Measurements from ENCODE around the gene UBN2.

Gene UBN2

GRCh38 chr7:139341058-139341775 lies 110.2 kb downstream of the UBN2 start, which contains the start of gene FMC1 (continued):
- TF ChIP-seq ZBTB11 (tag by site-specific recombination; conservative IDR thresholded peaks at IDR 0.05; ENCODE audit: low read depth) = peak; percentile 62
- peak; percentile 88; the same call in 1 of the 2 replicates for TF ChIP-seq GLI4 (tag by site-specific recombination; IDR thresholded peaks at IDR 0.05)
- TF ChIP-seq ZBTB20 (tag by site-specific recombination; IDR thresholded peaks at IDR 0.05) = peak; percentile 77
- no peak for TF ChIP-seq ZNF704 (tag by site-specific recombination; IDR thresholded peaks at IDR 0.05)
- peak; percentile 80 for TF ChIP-seq ZNF449 (tag by site-specific recombination; IDR thresholded peaks at IDR 0.05)
- no peak for TF ChIP-seq HOXA7 (CRISPR knock-in tag; IDR thresholded peaks at IDR 0.05; ENCODE audit: borderline replicate concordance)
- no peak for TF ChIP-seq ZNF202 (tag by site-specific recombination; IDR thresholded peaks at IDR 0.05; ENCODE audit: borderline replicate concordance)
- peak; percentile 52; the same call in 1 of the 2 replicates for TF ChIP-seq ZEB2 (tag by site-specific recombination; IDR thresholded peaks at IDR 0.05)
- no peak for TF ChIP-seq ZNF138 (tag by site-specific recombination; IDR thresholded peaks at IDR 0.05; ENCODE audit: borderline replicate concordance)
- no peak for TF ChIP-seq ZNF239 (tag by site-specific recombination; IDR thresholded peaks at IDR 0.05)
- TF ChIP-seq ZNF610 (tag by site-specific recombination; IDR thresholded peaks at IDR 0.05; ENCODE audit: borderline replicate concordance) = peak; percentile 66; the same call in 1 of the 2 replicates
- no peak for TF ChIP-seq ZNF114 (tag by site-specific recombination; IDR thresholded peaks at IDR 0.05)
- TF ChIP-seq ZXDB (tag by site-specific recombination; IDR thresholded peaks at IDR 0.05) = peak; percentile 76
- no peak; the same call in none of the 2 replicates for TF ChIP-seq ZNF341 (tag by site-specific recombination; IDR thresholded peaks at IDR 0.05; ENCODE audit: low read depth)
- peak; percentile 39; the same call in 1 of the 2 replicates for TF ChIP-seq ZNF639 (tag by site-specific recombination; IDR thresholded peaks at IDR 0.05)
- peak; percentile 10; the same call in 1 of the 2 replicates for TF ChIP-seq OSR2 (tag by site-specific recombination; IDR thresholded peaks at IDR 0.05)
- TF ChIP-seq PRDM6 (tag by site-specific recombination; IDR thresholded peaks at IDR 0.05) = no peak
- TF ChIP-seq GLIS2 (tag by site-specific recombination; IDR thresholded peaks at IDR 0.05) = peak; percentile 81
- TF ChIP-seq ZNF596 (tag by site-specific recombination; IDR thresholded peaks at IDR 0.05) = no peak
- peak; percentile 86 for TF ChIP-seq ZSCAN30 (tag by site-specific recombination; IDR thresholded peaks at IDR 0.05)
- TF ChIP-seq ZNF548 (tag by site-specific recombination; IDR thresholded peaks at IDR 0.05) = no peak
- TF ChIP-seq ZNF23 (tag by site-specific recombination; IDR thresholded peaks at IDR 0.05; ENCODE audit: borderline replicate concordance) = no peak
- TF ChIP-seq TSHZ1 (tag by site-specific recombination; IDR thresholded peaks at IDR 0.05; ENCODE audit: borderline replicate concordance) = no peak
- TF ChIP-seq ZNF488 (tag by site-specific recombination; IDR thresholded peaks at IDR 0.05) = no peak
- peak; percentile 48; the same call in 1 of the 2 replicates for TF ChIP-seq ZNF777 (tag by site-specific recombination; IDR thresholded peaks at IDR 0.05; ENCODE audit: borderline replicate concordance)
